Mammary epithelial cell (primary cell): ENCODE measurements around the gene FAM216B.

ENCODE experiments used
- CTCF ChIP-seq, 2 donors: IDR thresholded peaks in 1 of 2; conservative IDR thresholded peaks in 1 of 2; 2 replicates each; pipeline ENCODE4 v1.5.1; 2011 to 2012; ENCODE audit warnings: inconsistent platforms in 2 of 2, low read length in 2 of 2, mild to moderate bottlenecking in 2 of 2, control low read depth in 1 of 2, low read depth in 1 of 2; ENCODE audit not compliant: insufficient read depth in 1 of 2; ENCODE audit errors: extremely low read depth in 1 of 2
- EZH2 ChIP-seq: IDR thresholded peaks from 2 replicates; pipeline ENCODE4 v1.6.1; 2012; ENCODE audit warnings: low read length, inconsistent platforms, borderline replicate concordance

- no peak for TF ChIP-seq CTCF (conservative IDR thresholded peaks at IDR 0.05 in 1 of 2, IDR thresholded peaks at IDR 0.05 in 1 of 2; ENCODE audit: extremely low read depth in 1 of 2, insufficient read depth in 1 of 2, low read depth in 1 of 2, low read length in 2 of 2)
- no peak for TF ChIP-seq EZH2
Observed at GRCh38 chr13:42780044-42780443, 1.3 kb upstream of the FAM216B start.
